ENCODE measurements around the gene COX10.

- TF ChIP-seq GATA2 (IDR thresholded peaks at IDR 0.05; ENCODE audit: low read depth, low read length): no peak
- TF ChIP-seq GATA3 (IDR thresholded peaks at IDR 0.05; ENCODE audit: low read depth, low read length): no peak
These were observed 16.3 kb upstream of the COX10 start for GRCh38 chr17:14052886-14053615.

All from SH-SY5Y (cell line).